NCI-H187 (cell line): Measurements from ENCODE around the gene GHDC.

ENCODE experiments used
- DNase-seq, 2 experiments: peaks; one replicate each; lab custom pipeline; 2025; lab: John Stamatoyannopoulos, UW

The GHDC gene

DNA sequence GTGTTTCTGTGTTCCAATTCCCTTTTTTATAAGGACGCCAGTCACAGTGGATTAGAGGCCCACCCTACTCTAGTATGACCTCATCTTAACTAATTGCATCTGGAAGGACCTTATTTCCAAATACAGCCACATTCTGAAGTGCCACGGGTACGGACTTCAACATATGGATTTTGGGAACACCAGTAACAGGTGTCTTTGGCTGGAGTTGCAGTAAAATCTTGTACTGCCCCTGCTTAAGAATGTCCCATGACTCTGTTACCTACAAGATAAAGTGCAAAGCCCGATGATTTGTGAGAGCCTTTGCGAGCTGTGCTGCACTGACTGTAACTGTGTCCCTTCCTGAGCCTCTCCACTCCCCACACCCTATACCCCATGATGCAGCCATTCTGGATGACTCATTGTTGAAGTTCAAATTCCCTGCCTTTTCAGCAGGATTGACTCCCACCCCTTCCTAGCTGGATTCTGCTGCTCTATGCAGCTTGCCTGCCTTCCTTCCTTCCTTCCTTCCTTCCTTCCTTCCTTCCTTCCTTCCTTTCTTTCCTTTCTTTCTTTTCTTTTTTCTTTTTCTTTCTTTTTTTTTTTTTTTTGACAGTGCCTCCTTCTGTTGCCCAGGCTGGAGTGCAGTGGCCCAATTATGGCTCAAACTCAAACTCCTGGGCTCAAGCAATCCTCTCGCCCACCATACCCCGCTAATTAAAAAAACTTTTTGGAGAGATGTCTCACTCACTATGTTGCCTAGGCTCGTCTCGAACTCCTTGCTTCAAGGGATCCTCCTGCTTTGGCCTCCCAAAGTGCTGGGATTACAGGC, 11.2 kb downstream of the GHDC start:
- no peak for DNase-seq

- DNase-seq = no peak
Measured at GRCh38 chr17:42181851-42182207, 12.5 kb downstream of the GHDC start.

DNA sequence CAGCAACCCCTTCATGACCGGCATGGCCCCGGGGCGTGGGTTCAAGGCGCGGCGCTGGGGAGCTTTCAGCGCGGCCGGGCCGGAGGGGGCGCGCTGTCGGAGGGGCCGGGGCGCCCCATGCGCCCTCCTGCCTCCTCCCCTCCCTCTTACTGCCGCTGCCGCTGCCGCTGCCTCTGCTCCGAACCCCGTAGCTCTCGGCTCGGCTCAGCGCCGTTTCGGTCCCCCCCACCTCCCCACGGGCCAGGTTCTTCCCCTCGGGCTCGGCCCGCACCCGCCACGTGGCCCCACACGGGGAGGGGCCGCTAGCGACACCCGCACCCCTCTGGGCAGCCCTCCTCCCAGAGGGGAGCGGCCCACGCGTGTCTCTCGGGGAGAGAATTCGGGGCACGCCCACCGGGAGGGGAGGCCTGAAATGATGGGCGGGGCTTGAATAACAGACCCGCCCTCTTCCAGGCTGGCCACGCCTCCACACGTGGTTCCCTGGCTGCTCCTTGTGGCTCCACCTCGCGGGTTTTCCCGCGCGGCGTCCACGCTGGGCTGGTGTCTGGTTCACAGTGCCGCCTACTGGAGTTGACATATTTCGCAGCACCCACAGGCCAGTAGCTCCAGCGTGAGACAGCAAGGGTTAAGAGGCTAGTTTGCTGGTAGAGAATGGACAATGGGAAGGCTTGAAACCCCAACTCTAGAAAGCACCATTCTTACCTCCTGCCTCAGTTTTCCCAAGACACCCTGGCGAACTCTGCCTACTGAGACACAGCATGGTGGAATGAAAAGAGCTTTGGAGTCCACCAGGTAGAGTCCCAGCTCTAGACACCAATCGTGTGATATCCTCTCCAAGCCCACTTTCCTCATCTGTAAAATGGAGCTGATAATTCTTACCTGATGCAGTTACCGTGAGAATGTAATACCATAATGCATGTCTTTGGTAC, 13.1 kb downstream of the GHDC start, which contains the start of gene KCNH4:
KCNH4 (minus strand) TSS at position 221 of the 929 bp plus-strand sequence; CDS start at position 24, 197 bp downstream.
- peak; percentile 79 to 87 for DNase-seq

DNA sequence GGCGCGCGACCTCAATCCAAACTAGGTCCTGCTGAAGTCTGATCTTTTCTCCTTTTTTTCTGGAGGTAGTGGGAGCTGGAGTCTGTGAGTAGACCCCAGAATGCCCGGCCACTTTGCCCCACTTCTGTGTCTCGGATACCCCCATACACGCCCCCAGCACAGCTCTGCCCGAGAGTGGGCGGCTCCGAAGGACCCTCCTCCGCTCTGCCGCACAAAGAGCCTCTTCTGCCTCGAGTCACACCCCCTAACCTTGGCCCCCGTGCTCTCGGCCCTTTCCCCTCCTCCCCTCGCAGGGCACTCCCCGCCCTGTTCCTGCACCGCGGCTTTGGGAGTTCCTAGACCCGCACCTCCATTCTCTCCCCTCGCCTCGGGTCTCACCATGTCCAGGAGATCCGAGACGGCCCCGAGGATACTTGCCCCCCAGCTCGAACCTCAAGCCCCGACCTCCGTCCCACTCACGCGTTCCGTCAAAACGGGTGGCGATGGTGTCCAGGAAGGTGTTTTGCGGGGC, 13.8 kb downstream of the GHDC start:
- DNase-seq = no peak

DNA sequence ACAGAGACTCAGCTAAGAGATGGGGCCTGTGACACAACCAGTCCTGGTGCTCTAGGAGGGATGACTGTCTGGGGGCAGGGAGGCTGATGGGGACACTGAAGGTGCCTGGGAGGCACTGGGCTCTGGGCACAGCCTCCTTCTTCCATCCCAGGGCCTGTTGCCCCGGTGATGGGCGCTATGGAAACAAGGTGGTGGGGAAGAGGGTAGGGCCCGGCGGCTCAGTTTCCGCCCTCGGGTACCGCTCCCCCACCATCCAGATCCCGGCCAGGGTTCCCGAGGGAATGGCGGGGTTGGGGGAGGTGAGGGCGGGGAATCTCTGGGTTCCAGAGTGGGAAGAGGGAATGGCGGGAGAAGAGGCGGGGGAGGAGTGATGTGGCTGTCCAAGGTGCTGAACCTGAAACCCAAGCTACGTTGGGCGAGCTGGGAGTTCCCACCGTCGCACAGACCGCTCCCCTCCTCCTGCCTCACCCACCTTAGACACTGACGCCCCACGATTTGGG, 14.3 kb downstream of the GHDC start:
- peak; percentile 34 to 72 for DNase-seq

DNA sequence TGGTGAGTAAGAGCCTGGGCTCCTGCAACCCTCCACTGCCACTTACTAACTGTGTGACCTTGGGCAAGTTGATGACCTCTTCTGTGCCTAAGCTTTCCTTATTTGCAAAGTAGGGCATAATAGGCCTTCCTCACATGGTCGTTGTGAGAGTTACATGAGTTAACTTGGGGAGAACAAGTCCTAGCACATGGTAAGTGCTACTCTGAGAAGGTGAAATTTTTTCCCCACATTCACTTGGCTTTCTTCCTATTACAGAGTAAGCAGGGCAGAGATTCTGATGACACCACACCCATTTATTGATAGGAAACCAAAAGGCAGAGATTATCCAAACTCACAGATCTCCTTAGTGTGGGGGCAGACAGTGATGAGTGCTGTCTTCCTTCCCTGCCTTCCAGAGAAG, 15.0 kb downstream of the GHDC start:
- DNase-seq = no peak

DNA sequence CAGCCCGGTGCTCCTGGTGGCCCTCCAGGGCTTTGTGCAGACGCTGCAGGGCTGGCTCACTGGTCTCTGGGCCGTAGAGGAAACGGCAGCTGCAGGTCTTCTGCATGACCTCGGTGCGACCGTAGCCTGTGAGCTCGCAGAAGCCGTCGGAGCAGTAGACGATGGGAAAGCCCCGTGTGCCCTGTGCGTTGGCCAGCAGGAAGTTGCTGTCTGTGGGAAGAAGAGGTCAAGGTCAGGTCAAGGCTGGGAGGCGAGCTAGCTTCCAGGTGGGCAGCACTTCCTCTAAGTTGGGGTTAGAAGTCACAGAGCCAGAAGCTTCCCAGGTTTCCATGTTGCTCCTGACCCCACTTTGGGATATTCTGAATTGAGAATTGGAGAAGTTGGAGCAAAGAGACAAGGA, 15.5 kb downstream of the GHDC start:
- DNase-seq = no peak

DNA sequence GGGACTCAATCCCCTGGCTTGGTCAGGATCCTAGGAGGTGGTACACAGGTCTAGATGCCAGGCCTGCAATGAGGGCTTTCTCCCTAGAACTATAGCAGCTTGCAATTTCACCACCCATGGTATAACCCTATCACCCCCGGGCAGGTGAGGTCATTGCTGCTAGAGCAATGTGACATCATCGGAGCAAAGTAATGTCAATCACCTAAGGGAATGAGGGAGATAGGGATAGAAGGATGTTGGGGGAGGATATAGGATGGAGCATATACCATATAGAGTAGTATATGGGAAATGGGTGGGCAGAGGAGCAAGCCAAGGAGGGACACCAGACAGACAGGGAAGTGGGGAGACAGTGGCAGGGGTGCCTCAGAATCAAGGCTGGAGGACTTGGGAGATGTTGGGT, 16.6 kb downstream of the GHDC start:
- DNase-seq = no peak

DNA sequence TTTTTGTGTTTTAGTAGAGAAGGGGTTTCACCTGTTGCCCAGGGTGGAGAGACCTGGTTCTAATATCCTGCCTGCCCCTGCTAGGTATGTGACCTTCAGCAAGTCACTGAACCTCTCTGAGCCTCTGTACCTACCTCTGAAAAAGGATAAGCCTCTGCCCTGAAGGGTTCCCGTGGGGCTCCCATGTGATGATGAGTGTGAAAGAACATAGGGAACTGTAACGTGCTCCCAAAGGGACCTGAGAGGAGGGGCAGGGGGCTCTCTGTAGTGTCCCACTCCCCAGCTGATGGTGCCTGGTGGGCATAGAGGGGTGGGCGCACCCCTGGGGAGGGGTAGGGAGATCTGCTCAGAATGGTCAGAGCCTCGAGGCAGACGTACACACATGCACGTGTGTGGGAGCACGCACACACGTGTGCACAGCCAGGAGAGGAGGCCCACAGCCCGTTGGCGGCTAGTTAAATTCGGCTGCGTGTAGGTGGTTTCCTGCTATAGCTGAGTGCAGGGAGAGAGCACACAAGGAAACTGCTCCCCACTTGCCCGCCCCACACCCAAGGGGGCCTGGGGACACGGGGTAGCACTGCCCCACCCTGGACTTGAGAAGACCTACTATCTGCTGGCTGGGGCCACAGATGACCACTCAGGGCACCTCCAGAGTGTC, 20.0 kb downstream of the GHDC start:
- no peak for DNase-seq

DNA sequence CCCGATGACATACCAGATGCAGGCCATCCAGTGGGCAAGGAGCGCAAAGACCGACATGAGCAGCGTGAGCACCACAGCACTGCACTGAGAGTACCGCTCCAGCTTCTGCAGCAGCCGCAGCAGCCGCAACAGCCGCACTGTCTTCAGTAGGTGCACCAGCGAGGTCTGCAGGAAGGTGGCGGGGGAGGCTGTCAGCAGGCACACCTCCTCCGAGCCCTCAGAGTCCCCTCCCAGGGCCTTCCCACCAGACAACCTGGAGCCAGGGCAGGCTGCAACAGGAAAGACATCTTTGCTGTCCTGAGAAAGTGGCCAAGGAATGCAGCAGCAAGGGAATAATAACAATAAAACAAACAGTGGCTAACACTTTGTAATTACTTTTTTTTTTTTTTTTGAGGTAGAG, 22.5 kb downstream of the GHDC start:
- DNase-seq = no peak

DNA sequence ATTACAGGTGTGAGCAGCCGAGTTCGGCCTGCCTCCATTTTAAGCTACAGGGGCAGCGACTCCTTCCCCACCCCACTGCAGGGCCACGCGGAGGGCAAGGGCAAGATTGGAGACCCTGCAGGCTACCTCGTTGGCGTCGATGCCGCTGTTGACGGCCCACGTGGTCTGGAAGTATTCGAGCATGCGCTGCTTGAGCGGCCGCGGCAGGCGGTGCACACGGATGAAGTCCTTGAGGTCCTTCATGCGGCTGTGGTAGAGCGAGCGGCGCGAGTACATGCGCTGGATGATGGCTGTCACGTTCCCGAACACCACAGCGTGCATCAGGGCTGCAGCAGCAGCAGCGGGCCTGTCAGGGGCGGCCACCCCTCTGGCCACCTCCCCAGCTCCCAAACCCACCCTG, 24.9 kb downstream of the GHDC start:
- no peak for DNase-seq

DNA sequence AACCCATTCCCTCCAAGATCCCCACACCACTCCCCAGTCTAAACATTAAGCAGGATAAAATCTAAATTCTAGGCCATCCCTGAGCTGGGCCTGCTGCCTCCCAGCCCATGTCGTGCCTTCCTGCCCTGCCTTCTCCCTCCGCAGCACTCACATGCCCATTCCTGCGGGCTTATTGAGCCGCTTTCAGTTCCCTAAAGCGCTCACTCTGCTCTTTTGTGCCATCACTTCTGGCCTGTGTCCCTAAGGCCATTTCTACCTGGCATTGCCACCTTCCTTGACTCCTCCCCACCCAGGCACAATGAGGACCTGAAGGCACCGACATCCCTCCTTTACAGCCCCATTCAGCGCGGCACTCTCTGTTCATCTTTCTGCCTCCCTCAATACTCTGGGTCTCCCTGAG, 26.5 kb downstream of the GHDC start:
- DNase-seq = no peak

DNA sequence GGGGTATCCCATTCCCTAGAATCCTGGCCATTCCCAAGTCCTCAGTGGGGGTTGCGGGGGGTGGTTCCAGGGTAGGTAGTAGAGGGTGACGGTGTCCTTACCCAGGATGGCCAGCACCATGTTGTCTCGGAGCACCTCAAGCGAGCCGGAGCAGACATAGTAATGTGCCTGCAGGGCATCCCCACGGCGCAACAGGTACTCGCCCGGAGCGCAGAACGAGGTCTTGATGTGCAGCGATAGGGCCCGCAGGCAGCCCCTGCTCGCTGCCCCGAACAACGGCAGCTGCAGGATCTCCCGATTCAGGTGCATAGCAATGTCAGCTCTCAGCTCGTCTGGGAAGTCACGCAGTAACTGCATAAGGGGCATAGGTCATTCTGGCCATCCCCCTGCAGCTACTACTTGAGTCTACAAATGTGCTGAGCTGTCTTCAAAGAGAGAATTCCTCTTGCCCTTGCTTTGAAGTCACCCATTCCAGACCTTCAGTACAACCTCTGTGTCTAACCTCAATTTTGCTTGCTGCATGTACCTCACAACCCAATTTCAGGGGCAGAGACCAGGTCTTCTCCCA, 28.0 kb downstream of the GHDC start:
- no peak for DNase-seq

- no peak for DNase-seq
Measured at GRCh38 chr17:42165751-42166150, 28.5 kb downstream of the GHDC start.

GRCh38 chr17:42163696-42164407, 30.4 kb downstream of the GHDC start:
- no peak for DNase-seq

- no peak for DNase-seq
Measured at GRCh38 chr17:42163113-42163512, 31.2 kb downstream of the GHDC start.

DNA sequence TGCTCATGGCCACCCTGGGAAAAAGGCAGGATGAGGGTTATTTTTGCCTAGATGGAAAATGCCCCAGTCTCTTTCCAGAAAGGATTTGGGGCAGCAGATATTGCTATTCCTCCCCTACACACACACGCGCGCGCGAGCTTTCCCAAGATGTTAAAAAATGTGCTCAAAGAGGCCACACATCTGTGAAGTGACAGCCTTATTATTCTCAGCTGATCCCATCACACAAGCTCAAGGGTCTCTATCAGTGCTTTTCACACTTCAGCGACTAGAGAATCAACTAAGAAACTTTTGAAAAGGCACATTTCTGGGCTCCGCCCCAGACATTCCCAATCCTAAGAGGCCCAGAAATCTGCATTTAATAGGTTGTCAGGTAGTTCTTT, 33.8 kb downstream of the GHDC start:
- DNase-seq = no peak

DNA sequence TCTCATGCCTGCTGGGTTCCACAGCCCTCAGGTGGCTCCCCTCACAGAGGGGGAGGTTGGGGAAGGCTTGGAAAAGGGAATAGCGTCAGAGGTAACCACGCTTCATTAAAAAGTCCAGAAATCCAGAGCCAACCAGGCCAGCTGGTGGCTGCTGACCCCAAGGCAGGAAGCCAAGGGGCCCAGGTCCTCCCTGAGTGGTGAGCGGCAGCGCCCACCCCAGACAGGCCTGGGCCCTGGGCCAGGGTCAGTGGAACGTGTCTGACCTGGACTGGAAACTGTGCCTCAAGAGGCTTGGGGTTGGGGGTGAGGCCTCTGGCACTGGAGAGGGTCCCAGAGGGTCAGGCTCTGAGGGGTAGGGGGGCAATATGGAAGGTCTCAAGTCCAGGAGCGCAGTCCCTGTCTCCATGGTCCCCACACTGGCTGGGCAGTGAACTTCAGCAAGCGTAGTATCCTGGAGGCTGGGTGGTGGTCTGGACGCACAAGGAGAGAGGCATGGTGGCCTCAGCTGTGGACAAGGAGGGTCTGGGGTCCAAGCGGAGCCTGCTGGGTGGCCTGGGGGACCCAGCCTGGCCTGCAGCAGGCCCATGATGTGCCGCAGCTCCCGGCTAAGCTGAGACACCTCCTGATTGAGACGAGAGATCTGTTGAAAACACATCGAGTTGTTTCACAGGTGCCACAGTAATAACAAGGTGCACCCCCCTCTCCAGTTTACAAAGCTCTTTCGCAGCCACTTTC, 34.3 kb downstream of the GHDC start:
- DNase-seq = no peak

- DNase-seq = no peak
Measured at GRCh38 chr17:42155614-42156045, 38.7 kb downstream of the GHDC start.
